GM12878 (cell line): ENCODE measurements around the gene ARHGAP30. TPM values are rescaled to one million over a fixed set of nuclear protein-coding genes. Genes with fewer than 3 reads are reported as not detected.

Source experiments
- ATAC-seq: fragments of 200-7000 bp; cut with Tn5 transposase; 3 replicates; pipeline ENCODE4 v1.9.1; 2020; ENCODE audit warnings: mild to moderate bottlenecking, moderate library complexity
- BruUV-seq: library from RNA; stranded (reverse); fragments of 400-500 nt; replicated peaks from 2 replicates; lab custom pipeline; 2021; lab: Mats Ljungman, UMichigan
- CTCF ChIA-PET: fragments of 300-600 bp; sonication (Branson Sonifier 250); formaldehyde crosslinking; extraction: SDS; loops from one replicate; lab custom pipeline; 2021; ENCODE audit warnings: inconsistent platforms; lab: Yijun Ruan, JAX
- POLR2A ChIA-PET: fragments of 350-600 bp; formaldehyde crosslinking; extraction: SDS; loops from one replicate; lab custom pipeline; 2021; ENCODE audit warnings: inconsistent platforms; lab: Charles Lee
- RAD21 ChIA-PET: fragments of 300-600 bp; sonication (Branson Sonifier 250); formaldehyde crosslinking; loops from one replicate; lab custom pipeline; 2023; ENCODE audit warnings: antibody characterized with exemption; ENCODE audit not compliant: unreplicated experiment; lab: Charles Lee
- SMC1A ChIA-PET: fragments of 300-600 bp; sonication (Branson Sonifier 250); formaldehyde crosslinking; loops from one replicate; lab custom pipeline; 2023; ENCODE audit not compliant: unreplicated experiment, uncharacterized antibody; lab: Charles Lee
- DNase-seq: peaks from one replicate; pipeline ENCODE4 v3.0.0-alpha.2; 2011; ENCODE audit warnings: low read depth, low spot score
- FAIRE-seq: peaks from 3 replicates; lab custom pipeline; 2011; peaks lifted over from hg19 to GRCh38; lab: Jason Lieb, UNC
- H2AFZ ChIP-seq: 2 replicates; pipeline ENCODE4 v1.6.0; 2011; ENCODE audit warnings: low read depth, low read length, control low read depth; ENCODE audit not compliant: control insufficient read depth
- H3K27ac ChIP-seq: 2 replicates; pipeline ENCODE4 v1.5.1; 2011; ENCODE audit warnings: control low read depth; ENCODE audit not compliant: control insufficient read depth, insufficient read depth
- H3K27me3 ChIP-seq, 2 experiments: replicated peaks in 1 of 2; 2 replicates each; pipeline versions ENCODE4 v1.6.0 to v1.6.1; 2011; ENCODE audit warnings: low read length in 1 of 2; ENCODE audit not compliant: control insufficient read depth in 2 of 2, insufficient read depth in 2 of 2
- H3K36me3 ChIP-seq, 2 experiments: 2 replicates each; pipeline ENCODE4 v1.5.1; 2011; ENCODE audit warnings: low read length in 1 of 2; ENCODE audit not compliant: control insufficient read depth in 2 of 2, insufficient read depth in 2 of 2
- H3K4me1 ChIP-seq: 2 replicates; pipeline ENCODE4 v1.6.1; 2011; ENCODE audit warnings: mild to moderate bottlenecking, low read length, moderate library complexity, mixed read lengths; ENCODE audit not compliant: control insufficient read depth, insufficient read depth
- H3K4me2 ChIP-seq: 2 replicates; pipeline ENCODE4 v1.6.0; 2011; ENCODE audit warnings: control low read depth; ENCODE audit not compliant: control insufficient read depth, insufficient read depth
- H3K4me3 ChIP-seq: fragments of 200-600 bp; sonication (generic); 2 replicates; pipeline ENCODE4 v1.5.1; 2016
- H3K79me2 ChIP-seq: 2 replicates; pipeline ENCODE4 v1.6.0; 2011; ENCODE audit warnings: low read length; ENCODE audit not compliant: control insufficient read depth, insufficient read depth
- H3K9ac ChIP-seq: 2 replicates; pipeline ENCODE4 v1.8.0; 2011; ENCODE audit warnings: low read length, control low read depth, mixed read lengths; ENCODE audit not compliant: control insufficient read depth, insufficient read depth
- H3K9me3 ChIP-seq: replicated peaks from 3 replicates; pipeline ENCODE4 v1.5.1; 2011; ENCODE audit warnings: mild to moderate bottlenecking, low read length; ENCODE audit not compliant: control insufficient read depth, insufficient read depth
- H4K20me1 ChIP-seq: 2 replicates; pipeline ENCODE4 v1.6.0; 2011; ENCODE audit not compliant: control insufficient read depth, insufficient read depth
- ESRRA ChIP-seq: IDR thresholded peaks from 2 replicates; pipeline ENCODE4 v1.6.1; 2012; ENCODE audit warnings: mild to moderate bottlenecking, low read length, improper control_type of control experiment
- KLF5 ChIP-seq: fragments of 450-650 bp; IDR thresholded peaks from 2 replicates; pipeline ENCODE4 v1.6.1; 2014; ENCODE audit warnings: mild to moderate bottlenecking; ENCODE audit not compliant: partially characterized antibody
- NR2C2 ChIP-seq: IDR thresholded peaks from 2 replicates; pipeline ENCODE4 v1.6.1; 2011; ENCODE audit warnings: borderline replicate concordance, low read depth; ENCODE audit not compliant: control insufficient read depth, insufficient read length
- SUPT20H ChIP-seq: IDR thresholded peaks from 2 replicates; pipeline ENCODE4 v1.6.1; 2011; ENCODE audit warnings: low read depth, mild to moderate bottlenecking, low read length, moderate library complexity, borderline replicate concordance; ENCODE audit not compliant: control insufficient read depth
- TCF12 ChIP-seq: IDR thresholded peaks from 2 replicates; pipeline ENCODE4 v1.6.1; 2011; ENCODE audit warnings: low read depth, mild to moderate bottlenecking, low read length
- WRNIP1 ChIP-seq: IDR thresholded peaks from 2 replicates; pipeline ENCODE4 v1.6.1; 2011; ENCODE audit warnings: low read depth, low read length, improper control_type of control experiment, borderline replicate concordance
- WGBS: methylation state at CpG from one replicate; pipeline ENCODE4 v1.1.6; 2016; ENCODE audit warnings: low lambda C conversion rate; ENCODE audit not compliant: insufficient replicate concordance, insufficient coverage; ENCODE audit errors: missing lambda C conversion rate; 5-methylcytosine and 5-hydroxymethylcytosine counted together
- in situ Hi-C: fragments of 300-500 bp; cut with MboI; formaldehyde crosslinking; loops from 9 replicates; pipeline ENCODE4 v1.14.3; 2018; ENCODE audit warnings: mixed read lengths
- intact Hi-C: fragments of 100-400 bp; cut with micrococcal nuclease; formaldehyde crosslinking; loops from one replicate; pipeline ENCODE4 v1.14.2; 2022; ENCODE audit not compliant: unreplicated experiment
- polyA plus RNA-seq, 11 experiments: library from polyadenylated mRNA; depleted of rRNA in 4 of 11; unstranded in 6 of 11; stranded (reverse) in 5 of 11; fragments of >200 nt; fragmentation: Nextera tagmentation in 4 of 11; fragmentation: Illumina TruSeq in 1 of 11; extraction: Ambion mirVana in 4 of 11; extraction: Trizol in 1 of 11; gene quantifications; 1 replicate in 1 of 11; 2 replicates in 10 of 11; pipeline versions ENCODE4 v1.2.1 to v1.2.3, GENCODE V29; 2011 to 2016; ENCODE audit warnings: inconsistent platforms in 2 of 11, missing spikeins in 2 of 11, low read depth in 1 of 11
- total RNA-seq, 4 experiments: library from RNA; depleted of rRNA in 3 of 4; stranded (reverse); fragments of >200 nt in 3 of 4; fragmentation: Illumina TruSeq in 1 of 4; extraction: Trizol in 1 of 4; gene quantifications; 2 replicates each; pipeline versions ENCODE4 v1.2.1 to v1.2.3, GENCODE V29; 2013 to 2021
- TF ChIP-seq, protein P1 (sequence below), 3 experiments: IDR thresholded peaks in 2 of 3; conservative IDR thresholded peaks in 1 of 3; 2 replicates each; pipeline ENCODE4 v1.5.1; 2011; ENCODE audit warnings: low read depth in 3 of 3, low read length in 3 of 3, mild to moderate bottlenecking in 3 of 3, control low read depth in 2 of 3, moderate library complexity in 2 of 3, inconsistent platforms in 1 of 3, mixed read lengths in 1 of 3; ENCODE audit not compliant: control insufficient read depth in 2 of 3, insufficient read depth in 1 of 3; ENCODE audit errors: extremely low read depth in 1 of 3
- TF ChIP-seq, protein P2 (sequence below): fragments of 450-650 bp; IDR thresholded peaks from 2 replicates; pipeline ENCODE4 v1.6.1; 2017; ENCODE audit warnings: low read depth, mild to moderate bottlenecking, moderate library complexity
- TF ChIP-seq, protein P3 (sequence below): IDR thresholded peaks from 2 replicates; pipeline ENCODE4 v1.6.1; 2011; ENCODE audit warnings: borderline replicate concordance, low read depth, mild to moderate bottlenecking, moderate library complexity, mixed read lengths, low read length; ENCODE audit not compliant: insufficient read depth; ENCODE audit errors: extremely low read length
- TF ChIP-seq, protein P4 (sequence below): fragments of 450-650 bp; IDR thresholded peaks from 2 replicates; pipeline ENCODE4 v1.6.1; 2018; ENCODE audit warnings: borderline replicate concordance, mild to moderate bottlenecking; ENCODE audit not compliant: partially characterized antibody
- TF ChIP-seq, protein P5 (sequence below): fragments of 450-650 bp; IDR thresholded peaks from 2 replicates; pipeline ENCODE4 v1.6.1; 2018; ENCODE audit warnings: mild to moderate bottlenecking, low read depth, moderate library complexity; ENCODE audit not compliant: partially characterized antibody

Gene ARHGAP30
- total and polyA plus RNA-seq, 10 of the 15 experiments (the other 5 are each of a cell fraction or from before 2014, with no cell fraction given) = 12.9 to 143 (median 76.3) TPM

DNA sequence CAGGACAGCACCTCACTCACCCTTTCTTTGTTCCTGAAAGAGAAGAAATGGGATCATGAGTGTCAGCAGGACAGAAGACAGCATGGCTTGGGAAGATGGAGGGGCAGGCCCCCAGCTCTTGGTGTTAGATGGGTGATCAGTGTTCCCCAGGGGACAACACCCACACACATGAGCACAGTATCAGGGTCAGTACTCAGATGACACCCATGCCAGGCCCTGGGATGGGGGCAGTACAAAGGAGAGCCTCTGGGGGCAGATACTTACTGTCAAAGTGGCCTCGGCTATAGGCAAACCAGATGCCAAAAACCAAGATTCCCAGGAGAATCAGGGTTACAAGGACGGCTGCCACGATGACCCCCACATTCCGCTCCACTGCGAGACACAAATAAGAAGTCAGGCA lies 70.3 kb downstream of the ARHGAP30 start:
- Histone ChIP-seq H4K20me1 (no peaks in the 10 kb centered on the region), H3K9ac (no peak overlapping the region), H3K9me3 (no peaks in the 10 kb centered on the region), H2AFZ (no peak overlapping the region), H3K4me1 (peaks cover 3% of the 10 kb centered on the region; the same call in 1 of the 2 replicates), H3K4me2 (no peak overlapping the region), H3K27me3 (no peaks in the 10 kb centered on the region), H3K4me3 (no peak overlapping the region), H3K79me2 (no peaks in the 10 kb centered on the region; the same call in 1 of the 2 replicates), H3K36me3 (peaks cover 5 to 17% of the 10 kb centered on the region in 2 experiments; a peak in 3 of 4 replicates), H3K27ac (no peak overlapping the region)
- RAD21 ChIA-PET = interaction anchor here (1.1 to 2.4 kb wide), 3 partner anchors 19 to 98 kb away, joined by 3 to 42 read pairs (median 3); partner anchors contain the start of gene KLHDC9
- in situ Hi-C loops = no loop called here
- WGBS = 89% methylated on average over 5 of the region's 5 CpGs
- POLR2A ChIA-PET = interaction anchor here (1.3 kb wide), 1 partner anchor 122 kb away, joined by 3 read pairs; no protein-coding TSS in a partner anchor
- DNase-seq (no peak), FAIRE-seq (no peak), ATAC-seq (peak; percentile 60)
- SMC1A ChIA-PET = interaction anchor here (3.7 to 4.7 kb wide), 4 partner anchors 12 to 137 kb away, joined by 26 to 70 read pairs (median 38); partner anchors contain the start of genes KLHDC9 and USF1
- BruUV-seq = no TSS peak
- intact Hi-C loops = no loop called here
- CTCF ChIA-PET = interaction anchor here (2.7 to 3.8 kb wide), 3 partner anchors 8 to 47 kb away, joined by 13 to 37 read pairs (median 22); partner anchors contain the start of gene USF1
- TF ChIP-seq, protein P1, sequence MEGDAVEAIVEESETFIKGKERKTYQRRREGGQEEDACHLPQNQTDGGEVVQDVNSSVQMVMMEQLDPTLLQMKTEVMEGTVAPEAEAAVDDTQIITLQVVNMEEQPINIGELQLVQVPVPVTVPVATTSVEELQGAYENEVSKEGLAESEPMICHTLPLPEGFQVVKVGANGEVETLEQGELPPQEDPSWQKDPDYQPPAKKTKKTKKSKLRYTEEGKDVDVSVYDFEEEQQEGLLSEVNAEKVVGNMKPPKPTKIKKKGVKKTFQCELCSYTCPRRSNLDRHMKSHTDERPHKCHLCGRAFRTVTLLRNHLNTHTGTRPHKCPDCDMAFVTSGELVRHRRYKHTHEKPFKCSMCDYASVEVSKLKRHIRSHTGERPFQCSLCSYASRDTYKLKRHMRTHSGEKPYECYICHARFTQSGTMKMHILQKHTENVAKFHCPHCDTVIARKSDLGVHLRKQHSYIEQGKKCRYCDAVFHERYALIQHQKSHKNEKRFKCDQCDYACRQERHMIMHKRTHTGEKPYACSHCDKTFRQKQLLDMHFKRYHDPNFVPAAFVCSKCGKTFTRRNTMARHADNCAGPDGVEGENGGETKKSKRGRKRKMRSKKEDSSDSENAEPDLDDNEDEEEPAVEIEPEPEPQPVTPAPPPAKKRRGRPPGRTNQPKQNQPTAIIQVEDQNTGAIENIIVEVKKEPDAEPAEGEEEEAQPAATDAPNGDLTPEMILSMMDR (IDR thresholded peaks at IDR 0.05 in 2 of 3, conservative IDR thresholded peaks at IDR 0.05 in 1 of 3; ENCODE audit: control insufficient read depth in 2 of 3, extremely low read depth in 1 of 3, insufficient read depth in 1 of 3, low read depth in 3 of 3, low read length in 3 of 3) = 0 out of 6 replicates have a peak, but pooled peaks of 1 of the 3 experiments have one; percentile 8
- TF ChIP-seq WRNIP1 (no peak), NR2C2 (no peak), KLF5 (no peak), TCF12 (no peak), SUPT20H (no peak), ESRRA (no peak)
- TF ChIP-seq, protein P2, sequence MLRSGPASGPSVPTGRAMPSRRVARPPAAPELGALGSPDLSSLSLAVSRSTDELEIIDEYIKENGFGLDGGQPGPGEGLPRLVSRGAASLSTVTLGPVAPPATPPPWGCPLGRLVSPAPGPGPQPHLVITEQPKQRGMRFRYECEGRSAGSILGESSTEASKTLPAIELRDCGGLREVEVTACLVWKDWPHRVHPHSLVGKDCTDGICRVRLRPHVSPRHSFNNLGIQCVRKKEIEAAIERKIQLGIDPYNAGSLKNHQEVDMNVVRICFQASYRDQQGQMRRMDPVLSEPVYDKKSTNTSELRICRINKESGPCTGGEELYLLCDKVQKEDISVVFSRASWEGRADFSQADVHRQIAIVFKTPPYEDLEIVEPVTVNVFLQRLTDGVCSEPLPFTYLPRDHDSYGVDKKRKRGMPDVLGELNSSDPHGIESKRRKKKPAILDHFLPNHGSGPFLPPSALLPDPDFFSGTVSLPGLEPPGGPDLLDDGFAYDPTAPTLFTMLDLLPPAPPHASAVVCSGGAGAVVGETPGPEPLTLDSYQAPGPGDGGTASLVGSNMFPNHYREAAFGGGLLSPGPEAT = no peak
- TF ChIP-seq, protein P3, sequence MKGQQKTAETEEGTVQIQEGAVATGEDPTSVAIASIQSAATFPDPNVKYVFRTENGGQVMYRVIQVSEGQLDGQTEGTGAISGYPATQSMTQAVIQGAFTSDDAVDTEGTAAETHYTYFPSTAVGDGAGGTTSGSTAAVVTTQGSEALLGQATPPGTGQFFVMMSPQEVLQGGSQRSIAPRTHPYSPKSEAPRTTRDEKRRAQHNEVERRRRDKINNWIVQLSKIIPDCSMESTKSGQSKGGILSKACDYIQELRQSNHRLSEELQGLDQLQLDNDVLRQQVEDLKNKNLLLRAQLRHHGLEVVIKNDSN = no peak
- TF ChIP-seq, protein P4, sequence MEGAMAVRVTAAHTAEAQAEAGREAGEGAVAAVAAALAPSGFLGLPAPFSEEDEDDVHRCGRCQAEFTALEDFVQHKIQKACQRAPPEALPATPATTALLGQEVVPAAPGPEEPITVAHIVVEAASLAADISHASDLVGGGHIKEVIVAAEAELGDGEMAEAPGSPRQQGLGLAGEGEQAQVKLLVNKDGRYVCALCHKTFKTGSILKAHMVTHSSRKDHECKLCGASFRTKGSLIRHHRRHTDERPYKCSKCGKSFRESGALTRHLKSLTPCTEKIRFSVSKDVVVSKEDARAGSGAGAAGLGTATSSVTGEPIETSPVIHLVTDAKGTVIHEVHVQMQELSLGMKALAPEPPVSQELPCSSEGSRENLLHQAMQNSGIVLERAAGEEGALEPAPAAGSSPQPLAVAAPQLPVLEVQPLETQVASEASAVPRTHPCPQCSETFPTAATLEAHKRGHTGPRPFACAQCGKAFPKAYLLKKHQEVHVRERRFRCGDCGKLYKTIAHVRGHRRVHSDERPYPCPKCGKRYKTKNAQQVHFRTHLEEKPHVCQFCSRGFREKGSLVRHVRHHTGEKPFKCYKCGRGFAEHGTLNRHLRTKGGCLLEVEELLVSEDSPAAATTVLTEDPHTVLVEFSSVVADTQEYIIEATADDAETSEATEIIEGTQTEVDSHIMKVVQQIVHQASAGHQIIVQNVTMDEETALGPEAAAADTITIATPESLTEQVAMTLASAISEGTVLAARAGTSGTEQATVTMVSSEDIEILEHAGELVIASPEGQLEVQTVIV = no peak
- TF ChIP-seq, protein P5, sequence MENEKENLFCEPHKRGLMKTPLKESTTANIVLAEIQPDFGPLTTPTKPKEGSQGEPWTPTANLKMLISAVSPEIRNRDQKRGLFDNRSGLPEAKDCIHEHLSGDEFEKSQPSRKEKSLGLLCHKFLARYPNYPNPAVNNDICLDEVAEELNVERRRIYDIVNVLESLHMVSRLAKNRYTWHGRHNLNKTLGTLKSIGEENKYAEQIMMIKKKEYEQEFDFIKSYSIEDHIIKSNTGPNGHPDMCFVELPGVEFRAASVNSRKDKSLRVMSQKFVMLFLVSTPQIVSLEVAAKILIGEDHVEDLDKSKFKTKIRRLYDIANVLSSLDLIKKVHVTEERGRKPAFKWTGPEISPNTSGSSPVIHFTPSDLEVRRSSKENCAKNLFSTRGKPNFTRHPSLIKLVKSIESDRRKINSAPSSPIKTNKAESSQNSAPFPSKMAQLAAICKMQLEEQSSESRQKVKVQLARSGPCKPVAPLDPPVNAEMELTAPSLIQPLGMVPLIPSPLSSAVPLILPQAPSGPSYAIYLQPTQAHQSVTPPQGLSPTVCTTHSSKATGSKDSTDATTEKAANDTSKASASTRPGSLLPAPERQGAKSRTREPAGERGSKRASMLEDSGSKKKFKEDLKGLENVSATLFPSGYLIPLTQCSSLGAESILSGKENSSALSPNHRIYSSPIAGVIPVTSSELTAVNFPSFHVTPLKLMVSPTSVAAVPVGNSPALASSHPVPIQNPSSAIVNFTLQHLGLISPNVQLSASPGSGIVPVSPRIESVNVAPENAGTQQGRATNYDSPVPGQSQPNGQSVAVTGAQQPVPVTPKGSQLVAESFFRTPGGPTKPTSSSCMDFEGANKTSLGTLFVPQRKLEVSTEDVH = no peak
